ENCODE data around the gene SUSD4. TPM values are rescaled to one million over a fixed set of nuclear protein-coding genes. Genes with fewer than 3 reads are reported as not detected.

SUSD4 gene
- total and polyA plus RNA-seq, 2 donors (not counting 3 experiments of a cell fraction or from before 2014, with no cell fraction given): not detected

DNA sequence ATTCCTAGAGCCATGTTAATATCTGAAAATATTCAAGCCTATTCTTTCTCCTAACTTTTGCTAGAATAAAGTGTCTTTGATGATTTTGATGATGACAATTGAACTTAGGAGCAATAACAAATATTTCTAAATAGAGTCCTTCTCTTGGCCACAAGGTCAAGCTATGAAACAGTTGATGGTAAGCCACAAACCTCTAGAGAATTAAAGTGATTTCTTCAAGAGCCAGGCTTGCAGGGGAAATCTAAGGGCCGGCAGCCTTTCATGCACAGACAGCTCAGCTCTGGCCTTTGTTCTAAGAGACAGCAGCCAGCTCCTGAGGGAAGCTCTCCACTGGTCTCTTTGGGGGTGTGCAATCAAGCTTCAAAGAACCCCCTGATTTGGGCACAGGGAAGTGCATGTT is 59.0 kb downstream of the SUSD4 start:
- Histone ChIP-seq H3K4me3 (replicated peaks in 1 of 3; ENCODE audit: insufficient read depth in 1 of 3, low read depth in 1 of 3, low read length in 3 of 3) (no peak overlapping the region), H3K9ac (replicated peaks; ENCODE audit: extremely low read depth, insufficient read depth, low read length) (no peak overlapping the region), H3K4me2 (ENCODE audit: insufficient read depth, low read length) (no peak overlapping the region), H3K36me3 (ENCODE audit: control insufficient read depth in 2 of 2, extremely low read depth in 1 of 2, insufficient read depth in 2 of 2, low read length in 2 of 2) (no peaks in the 10 kb centered on the region), H3K9me3 (replicated peaks; ENCODE audit: control insufficient read depth, insufficient read depth, low read length) (no peaks in the 10 kb centered on the region), H3K27ac (ENCODE audit: insufficient read depth, low read depth, low read length) (no peak overlapping the region), H3K9me1 (replicated peaks; ENCODE audit: control insufficient read depth, extremely low read depth, insufficient read depth, low read length) (no peaks in the 10 kb centered on the region), H3K79me2 (ENCODE audit: control insufficient read depth, insufficient read depth, low read length) (no peaks in the 10 kb centered on the region), H3K4me1 (ENCODE audit: control insufficient read depth, extremely low read depth, insufficient read depth, low read length) (no peaks in the 10 kb centered on the region), H3K27me3 (ENCODE audit: control insufficient read depth in 2 of 2, insufficient read depth in 2 of 2, low read length in 2 of 2) (no peaks in the 10 kb centered on the region), H4K20me1 (replicated peaks; ENCODE audit: control insufficient read depth, extremely low read depth, insufficient read depth, low read length) (no peaks in the 10 kb centered on the region), H2AFZ (ENCODE audit: low read depth, low read length) (no peak overlapping the region)
- no peak for FAIRE-seq
- intact Hi-C loops (cut with micrococcal nuclease) (no loop called here), dilution Hi-C loops (cut with MboI; ENCODE audit: extremely low pct_ligation_motif_present, low sequenced_read_pairs) (no loop called here)
- DNase-seq (ENCODE audit: low read depth, low spot score): no peak
- CTCF ChIA-PET: no interaction called here
- POLR2A ChIA-PET: interaction anchor here (0.7 kb wide), 1 partner anchor 245 kb away, joined by 3 read pairs; no protein-coding TSS in a partner anchor
- TF ChIP-seq POLR2AphosphoS5 (IDR thresholded peaks at IDR 0.05; ENCODE audit: insufficient read depth, low read depth, low read length): no peak
- BruUV-seq (replicated peaks): no TSS peak

DNA sequence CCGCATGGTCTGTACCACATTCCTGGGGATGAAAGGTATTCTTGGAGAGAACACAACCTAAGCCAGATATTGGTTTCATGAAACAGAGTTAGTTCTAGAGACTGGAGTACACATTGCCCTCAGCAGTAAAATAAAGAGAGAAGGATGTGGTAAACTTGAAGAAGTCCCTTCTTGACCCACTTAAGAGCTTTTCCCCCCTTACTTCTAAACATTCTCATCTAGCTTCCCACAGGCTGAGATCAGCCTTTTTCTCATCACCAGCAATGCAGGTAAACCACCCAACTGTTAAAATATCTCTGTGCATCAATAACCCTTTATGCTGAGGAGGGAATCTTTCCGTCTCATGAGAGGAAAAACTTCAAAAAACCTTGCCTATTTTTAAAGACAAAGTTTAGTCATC is 62.6 kb downstream of the SUSD4 start:
- Histone ChIP-seq H3K9ac (replicated peaks; ENCODE audit: extremely low read depth, insufficient read depth, low read length) (no peak overlapping the region), H4K20me1 (replicated peaks; ENCODE audit: control insufficient read depth, extremely low read depth, insufficient read depth, low read length) (no peaks in the 10 kb centered on the region), H3K4me3 (replicated peaks in 1 of 3; ENCODE audit: insufficient read depth in 1 of 3, low read depth in 1 of 3, low read length in 3 of 3) (no peak overlapping the region), H3K79me2 (ENCODE audit: control insufficient read depth, insufficient read depth, low read length) (no peaks in the 10 kb centered on the region), H3K9me1 (replicated peaks; ENCODE audit: control insufficient read depth, extremely low read depth, insufficient read depth, low read length) (no peaks in the 10 kb centered on the region), H2AFZ (ENCODE audit: low read depth, low read length) (no peak overlapping the region), H3K27ac (ENCODE audit: insufficient read depth, low read depth, low read length) (no peak overlapping the region), H3K4me1 (ENCODE audit: control insufficient read depth, extremely low read depth, insufficient read depth, low read length) (no peaks in the 10 kb centered on the region), H3K9me3 (replicated peaks; ENCODE audit: control insufficient read depth, insufficient read depth, low read length) (no peaks in the 10 kb centered on the region), H3K36me3 (ENCODE audit: control insufficient read depth in 2 of 2, extremely low read depth in 1 of 2, insufficient read depth in 2 of 2, low read length in 2 of 2) (no peaks in the 10 kb centered on the region), H3K4me2 (ENCODE audit: insufficient read depth, low read length) (no peak overlapping the region), H3K27me3 (ENCODE audit: control insufficient read depth in 2 of 2, insufficient read depth in 2 of 2, low read length in 2 of 2) (no peaks in the 10 kb centered on the region)
- POLR2A ChIA-PET: no interaction called here
- DNase-seq (ENCODE audit: low read depth, low spot score) (no peak), FAIRE-seq (no peak)
- dilution Hi-C loops (cut with MboI; ENCODE audit: extremely low pct_ligation_motif_present, low sequenced_read_pairs): no loop called here
- CTCF ChIA-PET: no interaction called here
- TF ChIP-seq FOS (IDR thresholded peaks at IDR 0.05; ENCODE audit: borderline replicate concordance, insufficient read depth, low read length) (no peak), POLR2AphosphoS5 (IDR thresholded peaks at IDR 0.05; ENCODE audit: insufficient read depth, low read depth, low read length) (no peak), JUN (IDR thresholded peaks at IDR 0.05; ENCODE audit: borderline replicate concordance, insufficient read depth, insufficient read length, low read depth) (no peak), GATA2 (IDR thresholded peaks at IDR 0.05; ENCODE audit: insufficient read depth, insufficient read length, low read depth, low read length) (no peak), POLR2A (IDR thresholded peaks at IDR 0.05; ENCODE audit: low read depth, low read length) (no peak), MYC (IDR thresholded peaks at IDR 0.05; ENCODE audit: low read depth, low read length) (no peak), EZH2 (IDR thresholded peaks at IDR 0.05; ENCODE audit: borderline replicate concordance, low read depth, low read length, severe bottlenecking) (no peak)
- TF ChIP-seq, protein P1, sequence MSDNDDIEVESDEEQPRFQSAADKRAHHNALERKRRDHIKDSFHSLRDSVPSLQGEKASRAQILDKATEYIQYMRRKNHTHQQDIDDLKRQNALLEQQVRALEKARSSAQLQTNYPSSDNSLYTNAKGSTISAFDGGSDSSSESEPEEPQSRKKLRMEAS (IDR thresholded peaks at IDR 0.05; ENCODE audit: insufficient read depth, insufficient read length): no peak
- TF ChIP-seq, protein P2, sequence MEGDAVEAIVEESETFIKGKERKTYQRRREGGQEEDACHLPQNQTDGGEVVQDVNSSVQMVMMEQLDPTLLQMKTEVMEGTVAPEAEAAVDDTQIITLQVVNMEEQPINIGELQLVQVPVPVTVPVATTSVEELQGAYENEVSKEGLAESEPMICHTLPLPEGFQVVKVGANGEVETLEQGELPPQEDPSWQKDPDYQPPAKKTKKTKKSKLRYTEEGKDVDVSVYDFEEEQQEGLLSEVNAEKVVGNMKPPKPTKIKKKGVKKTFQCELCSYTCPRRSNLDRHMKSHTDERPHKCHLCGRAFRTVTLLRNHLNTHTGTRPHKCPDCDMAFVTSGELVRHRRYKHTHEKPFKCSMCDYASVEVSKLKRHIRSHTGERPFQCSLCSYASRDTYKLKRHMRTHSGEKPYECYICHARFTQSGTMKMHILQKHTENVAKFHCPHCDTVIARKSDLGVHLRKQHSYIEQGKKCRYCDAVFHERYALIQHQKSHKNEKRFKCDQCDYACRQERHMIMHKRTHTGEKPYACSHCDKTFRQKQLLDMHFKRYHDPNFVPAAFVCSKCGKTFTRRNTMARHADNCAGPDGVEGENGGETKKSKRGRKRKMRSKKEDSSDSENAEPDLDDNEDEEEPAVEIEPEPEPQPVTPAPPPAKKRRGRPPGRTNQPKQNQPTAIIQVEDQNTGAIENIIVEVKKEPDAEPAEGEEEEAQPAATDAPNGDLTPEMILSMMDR (IDR thresholded peaks at IDR 0.05; ENCODE audit: extremely low read depth in 1 of 2, insufficient read depth in 1 of 2, low read depth in 1 of 2, low read length in 2 of 2): no peak
- intact Hi-C loops (cut with micrococcal nuclease): no loop called here
- no TSS peak for BruUV-seq (replicated peaks)
